Measurements from ENCODE around the gene OR2D3. TPM values are rescaled to one million over a fixed set of nuclear protein-coding genes. Genes with fewer than 3 reads are reported as not detected.
"Not testable (repeated sequence)": the region's sequence is repeated elsewhere in the genome, so short reads cannot be mapped to it uniquely, and the experiment has no call there.

The OR2D3 gene
- total RNA-seq, 1 donor from 2014 or later, result not detected

GRCh38 chr11:6931146-6931713 is 10.4 kb downstream of the OR2D3 start:
- no peaks in the 10 kb centered on the region for H3K27me3 Mint-ChIP-seq (ENCODE audit: low read depth)
- no peaks in the 10 kb centered on the region for H3K36me3 Mint-ChIP-seq
- H3K9me3 Mint-ChIP-seq, result no peaks in the 10 kb centered on the region
- no peak overlapping the region for H3K27ac Mint-ChIP-seq
- no peak for DNase-seq (ENCODE audit: low spot score in 2 of 2, unreplicated experiment in 2 of 2)
- no peak for TF ChIP-seq CTCF (IDR thresholded peaks at IDR 0.05; ENCODE audit: unreplicated experiment)
- peaks cover 12% of the 10 kb centered on the region for H3K4me1 Mint-ChIP-seq
- H3K4me3 Mint-ChIP-seq, result no peak overlapping the region

GRCh38 chr11:6932145-6932544 is 11.3 kb downstream of the OR2D3 start:
- Mint-ChIP-seq H3K4me1 (peaks cover 8% of the 10 kb centered on the region), H3K36me3 (no peaks in the 10 kb centered on the region), H3K27ac (no peak overlapping the region), H3K27me3 (ENCODE audit: low read depth) (no peaks in the 10 kb centered on the region), H3K9me3 (no peaks in the 10 kb centered on the region), H3K4me3 (no peak overlapping the region)
- no peak for DNase-seq (ENCODE audit: low spot score in 2 of 2, unreplicated experiment in 2 of 2)
- TF ChIP-seq CTCF (IDR thresholded peaks at IDR 0.05; ENCODE audit: unreplicated experiment), result no peak

- Mint-ChIP-seq H3K4me3 (no peak overlapping the region), H3K4me1 (no peaks in the 10 kb centered on the region), H3K36me3 (peaks cover 3% of the 10 kb centered on the region), H3K27me3 (ENCODE audit: low read depth) (no peaks in the 10 kb centered on the region), H3K27ac (no peak overlapping the region), H3K9me3 (no peaks in the 10 kb centered on the region)
- no peak for DNase-seq (ENCODE audit: low spot score in 2 of 2, unreplicated experiment in 2 of 2)
- TF ChIP-seq CTCF (IDR thresholded peaks at IDR 0.05; ENCODE audit: unreplicated experiment), result no peak
These were observed 21.2 kb downstream of the OR2D3 start for GRCh38 chr11:6941970-6942369.

GRCh38 chr11:6943131-6943530 is 22.3 kb downstream of the OR2D3 start:
- H3K4me1 Mint-ChIP-seq, result no peaks in the 10 kb centered on the region
- TF ChIP-seq CTCF (IDR thresholded peaks at IDR 0.05; ENCODE audit: unreplicated experiment), result no peak
- peaks cover 3% of the 10 kb centered on the region for H3K36me3 Mint-ChIP-seq
- peaks cover 3% of the 10 kb centered on the region for H3K9me3 Mint-ChIP-seq
- no peak overlapping the region for H3K4me3 Mint-ChIP-seq
- no peaks in the 10 kb centered on the region for H3K27me3 Mint-ChIP-seq (ENCODE audit: low read depth)
- DNase-seq (ENCODE audit: low spot score in 2 of 2, unreplicated experiment in 2 of 2), result no peak
- H3K27ac Mint-ChIP-seq, result no peak overlapping the region

GRCh38 chr11:6954248-6954647 is 33.4 kb downstream of the OR2D3 start:
- not testable (repeated sequence) for H3K4me1 Mint-ChIP-seq; H3K27me3 Mint-ChIP-seq (ENCODE audit: low read depth); H3K27ac Mint-ChIP-seq; DNase-seq (ENCODE audit: low spot score in 2 of 2, unreplicated experiment in 2 of 2); H3K4me3 Mint-ChIP-seq
- H3K36me3 Mint-ChIP-seq, result peaks cover 16% of the 10 kb centered on the region
- peaks cover 23% of the 10 kb centered on the region for H3K9me3 Mint-ChIP-seq

GRCh38 chr11:6962141-6962540 is 41.3 kb downstream of the OR2D3 start:
- no peak overlapping the region for H3K4me3 Mint-ChIP-seq
- no peaks in the 10 kb centered on the region for H3K4me1 Mint-ChIP-seq
- no peaks in the 10 kb centered on the region for H3K27me3 Mint-ChIP-seq (ENCODE audit: low read depth)
- H3K36me3 Mint-ChIP-seq, result no peaks in the 10 kb centered on the region
- TF ChIP-seq CTCF (IDR thresholded peaks at IDR 0.05; ENCODE audit: unreplicated experiment), result no peak
- peaks cover 3% of the 10 kb centered on the region for H3K9me3 Mint-ChIP-seq
- no peak overlapping the region for H3K27ac Mint-ChIP-seq
- DNase-seq (ENCODE audit: low spot score in 2 of 2, unreplicated experiment in 2 of 2), result no peak
